IPS DF 19.7 (cell line): ENCODE measurements around the gene TBC1D5.

ENCODE experiments used
- DNase-seq: peaks from one replicate; pipeline ENCODE4 v3.0.0-alpha.2; 2013; ENCODE audit warnings: low read depth, low spot score

Gene TBC1D5

DNA sequence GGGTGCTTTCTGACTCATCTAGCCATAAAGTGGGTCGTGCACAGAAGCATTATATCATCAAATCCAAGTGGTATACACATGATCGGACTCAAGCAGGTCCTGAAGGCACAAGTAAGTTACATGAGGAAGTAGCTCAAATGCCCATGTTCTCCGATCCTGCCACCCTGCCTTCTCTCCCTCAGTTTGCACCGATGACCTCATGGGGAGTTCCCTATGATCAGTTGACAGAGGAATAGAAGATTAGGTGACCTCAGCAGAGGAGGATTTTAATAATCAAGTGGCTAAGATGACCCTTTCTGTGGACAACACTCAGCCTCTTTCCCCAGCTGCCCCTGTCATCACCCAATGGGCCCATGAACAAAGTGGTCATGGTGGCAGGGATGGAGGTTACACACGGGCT, 149.5 kb downstream of the TBC1D5 start:
- no peak for DNase-seq

DNA sequence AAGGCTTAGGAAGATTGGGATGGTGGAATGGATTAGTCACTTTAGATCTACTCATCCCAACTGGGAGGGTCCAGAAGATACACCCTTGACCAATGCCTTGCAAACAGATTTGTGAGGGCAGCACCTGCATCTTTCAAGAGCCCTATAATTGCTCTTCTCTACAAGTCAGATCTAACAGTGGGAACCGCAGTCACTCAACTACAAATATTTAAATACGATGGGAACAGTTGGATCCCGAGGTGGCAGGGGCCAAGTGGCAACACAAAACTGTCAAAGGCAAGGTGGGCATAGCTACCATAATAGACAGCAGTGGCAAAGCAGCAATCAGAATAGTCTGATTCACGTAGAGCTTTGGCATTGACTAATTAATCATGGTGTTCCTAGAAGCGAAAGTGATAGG, 152.0 kb downstream of the TBC1D5 start:
- DNase-seq = no peak

DNA sequence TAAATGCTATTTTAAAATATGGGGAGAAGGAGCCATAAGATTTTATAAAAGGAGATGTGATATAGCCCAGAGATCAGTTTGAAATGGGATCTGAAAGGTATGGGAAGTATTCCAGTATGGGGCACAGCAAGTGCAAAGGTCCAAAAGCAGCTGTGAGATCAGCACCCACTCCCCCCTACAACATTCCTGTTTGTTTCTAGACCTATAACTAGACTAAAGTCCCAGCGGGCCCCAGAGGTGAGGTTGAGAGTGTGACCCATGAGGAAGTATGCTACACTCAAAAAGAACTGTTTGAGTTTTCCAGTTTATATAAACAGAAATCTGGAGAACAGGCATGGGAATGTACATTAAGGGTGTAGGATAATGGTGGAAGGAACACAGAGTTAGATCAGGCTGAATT, 152.5 kb downstream of the TBC1D5 start:
- no peak for DNase-seq

DNA sequence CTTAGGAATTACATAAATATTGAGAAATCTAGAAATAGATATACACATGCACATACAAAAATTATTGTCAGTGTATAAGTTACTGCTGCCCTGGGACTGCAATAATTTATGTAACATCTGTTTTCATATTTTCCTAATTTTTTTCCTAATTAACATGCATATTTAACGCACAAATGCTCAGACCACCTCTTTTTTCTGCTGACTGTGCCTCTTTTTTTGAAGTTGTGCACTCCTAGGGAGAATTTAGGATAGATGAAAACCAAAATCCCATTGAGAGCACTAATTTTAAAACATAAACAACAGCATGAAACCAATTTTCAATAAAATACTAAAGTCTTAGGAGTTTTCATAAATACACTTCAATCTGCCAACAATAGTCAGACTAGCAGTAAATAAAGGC, 154.0 kb downstream of the TBC1D5 start:
- DNase-seq = no peak

DNA sequence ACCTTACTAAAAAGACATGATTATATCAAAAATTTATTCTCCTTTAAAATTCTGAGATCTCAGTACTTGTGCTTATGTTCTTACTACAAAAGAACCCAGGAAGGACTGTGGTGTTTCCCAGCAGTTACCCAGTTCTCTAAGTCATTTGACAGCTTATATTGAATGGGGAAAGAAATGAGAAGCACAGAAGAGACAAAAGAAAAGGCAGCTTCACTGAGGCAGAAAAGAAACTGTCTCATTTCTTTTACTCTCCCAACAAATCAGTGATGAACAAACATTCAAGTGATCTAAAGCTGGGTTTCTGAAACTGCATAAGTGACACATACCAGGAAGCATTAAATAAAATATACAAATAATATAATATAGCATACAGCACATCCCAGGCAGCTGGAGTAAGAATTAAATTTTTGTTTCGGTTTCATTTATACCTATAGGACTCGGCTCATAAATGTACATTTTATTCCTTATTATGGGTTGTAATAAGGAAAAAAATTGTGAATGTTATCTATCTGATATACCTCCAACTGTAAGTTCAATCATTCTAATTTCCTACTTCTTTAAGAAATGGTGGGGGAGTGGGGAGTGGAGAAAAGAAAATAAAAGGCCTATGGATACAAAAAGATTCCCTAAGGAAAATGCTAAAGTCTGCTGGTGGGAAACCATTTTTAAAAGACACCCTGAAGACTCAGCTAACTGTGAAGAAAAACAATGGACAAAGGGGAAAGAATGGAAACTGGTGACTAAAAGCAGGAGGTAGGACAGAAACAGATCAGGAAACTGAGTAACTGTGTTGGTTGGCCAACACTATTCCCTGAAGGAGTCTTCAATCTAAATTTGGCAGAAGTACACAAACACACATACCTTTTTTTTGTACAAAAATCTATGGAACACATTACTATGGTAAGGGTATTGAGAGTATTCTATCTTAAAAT, 156.8 kb downstream of the TBC1D5 start:
- no peak for DNase-seq

GRCh38 chr3:17584066-17584465, 158.4 kb downstream of the TBC1D5 start:
- no peak for DNase-seq

GRCh38 chr3:17583530-17583929, 158.9 kb downstream of the TBC1D5 start:
- DNase-seq = no peak

DNA sequence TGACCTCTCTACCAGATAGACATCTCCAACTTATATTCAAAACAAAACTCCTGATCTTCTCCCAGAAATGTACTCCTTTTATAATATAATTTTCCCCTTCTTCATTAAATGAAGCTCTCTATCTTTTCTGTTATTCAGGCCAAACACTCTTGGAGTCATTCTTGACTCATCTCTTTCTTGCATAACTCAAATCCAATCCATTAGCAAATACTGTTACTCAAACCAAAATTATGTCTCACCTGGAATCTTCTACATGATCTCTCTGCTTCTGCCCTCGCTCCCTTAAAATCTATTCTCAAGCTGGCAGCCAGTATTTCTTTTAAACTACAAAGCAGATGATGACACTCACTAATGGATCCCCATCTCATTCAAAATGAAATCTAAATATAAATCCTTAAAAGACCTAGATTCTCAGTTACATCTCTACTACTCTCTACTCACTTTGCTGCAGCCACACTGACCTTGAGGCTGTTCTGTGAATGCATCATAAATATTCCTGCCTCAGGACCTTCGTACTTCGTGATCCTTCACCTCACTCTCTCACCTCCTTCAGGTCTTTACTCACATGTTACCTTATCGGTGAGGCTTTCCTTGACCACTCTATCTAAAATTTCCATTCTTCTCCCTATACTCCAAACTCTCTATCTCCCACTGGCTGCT, 160.9 kb downstream of the TBC1D5 start:
- no peak for DNase-seq

DNA sequence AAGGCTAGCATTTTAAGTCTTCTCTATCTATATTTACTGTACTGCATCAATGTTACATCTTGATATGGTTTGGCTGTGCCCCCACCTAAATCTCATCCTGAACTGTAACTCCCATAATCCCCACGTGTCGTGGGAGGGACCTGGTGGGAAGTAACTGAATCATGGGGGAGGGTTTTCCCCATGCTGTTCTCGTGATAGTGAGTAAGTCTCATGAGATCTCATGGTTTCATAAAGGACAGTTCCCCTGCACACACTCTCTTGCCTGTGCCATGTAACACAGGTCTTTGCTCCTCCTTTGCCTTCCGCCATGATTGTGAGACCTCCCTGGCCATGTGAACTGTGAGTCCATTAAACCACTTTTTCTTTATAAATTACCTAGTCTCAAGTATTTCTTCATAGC, 161.5 kb downstream of the TBC1D5 start:
- DNase-seq = no peak

GRCh38 chr3:17579289-17580031, 163.0 kb downstream of the TBC1D5 start:
- DNase-seq = no peak

DNA sequence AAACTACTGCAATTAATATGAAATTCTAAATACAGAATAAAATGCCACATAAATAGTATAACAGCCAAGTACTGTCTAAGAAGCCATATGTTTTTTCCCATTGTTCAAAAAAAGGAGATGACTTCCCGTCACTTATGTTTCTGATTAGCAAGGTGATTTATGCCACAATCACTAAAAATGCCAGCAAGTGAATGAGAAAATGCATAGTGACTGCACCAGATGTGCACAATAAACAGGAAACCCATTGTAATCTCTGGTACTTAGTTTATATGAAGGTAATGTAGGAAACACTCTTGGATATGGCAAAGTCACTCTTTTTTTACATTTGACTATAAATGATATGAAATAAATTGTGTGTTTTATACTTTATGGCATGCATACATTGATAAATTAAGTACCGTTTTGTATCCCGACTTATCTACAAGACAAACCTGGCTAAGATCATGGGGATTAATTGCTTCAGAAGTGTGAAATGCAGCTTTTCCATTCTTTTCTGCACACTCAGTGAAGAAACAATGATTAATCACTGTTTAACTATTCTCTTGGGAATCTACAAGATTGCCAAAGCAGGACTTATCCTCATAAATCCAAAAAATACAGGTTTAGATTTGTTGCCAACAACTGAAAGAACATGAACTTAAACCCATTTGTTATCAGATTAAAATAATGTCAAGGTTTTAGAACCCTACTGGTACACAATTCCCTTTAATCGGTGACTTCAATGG, 164.5 kb downstream of the TBC1D5 start:
- DNase-seq = no peak

- DNase-seq = no peak
Measured at GRCh38 chr3:17573396-17573795, 169.0 kb downstream of the TBC1D5 start.

DNA sequence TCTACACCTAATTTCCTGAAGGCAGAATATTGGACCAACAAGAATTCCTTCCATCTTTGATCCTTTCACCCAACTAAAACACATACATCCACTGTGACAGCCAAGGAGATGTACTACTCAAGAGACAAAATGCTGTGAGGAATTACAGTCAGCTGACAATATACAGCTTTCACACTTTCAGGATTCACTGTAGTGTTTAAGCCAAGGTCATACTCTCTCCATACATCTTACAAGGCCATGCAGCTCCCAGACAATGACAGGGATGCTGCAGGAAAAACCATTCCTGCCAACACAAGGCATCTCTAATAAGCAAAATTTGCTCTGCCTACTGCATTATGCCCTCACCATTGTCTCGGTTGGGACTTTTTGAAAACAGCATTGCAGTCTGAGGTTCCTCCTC, 170.7 kb downstream of the TBC1D5 start:
- no peak for DNase-seq

DNA sequence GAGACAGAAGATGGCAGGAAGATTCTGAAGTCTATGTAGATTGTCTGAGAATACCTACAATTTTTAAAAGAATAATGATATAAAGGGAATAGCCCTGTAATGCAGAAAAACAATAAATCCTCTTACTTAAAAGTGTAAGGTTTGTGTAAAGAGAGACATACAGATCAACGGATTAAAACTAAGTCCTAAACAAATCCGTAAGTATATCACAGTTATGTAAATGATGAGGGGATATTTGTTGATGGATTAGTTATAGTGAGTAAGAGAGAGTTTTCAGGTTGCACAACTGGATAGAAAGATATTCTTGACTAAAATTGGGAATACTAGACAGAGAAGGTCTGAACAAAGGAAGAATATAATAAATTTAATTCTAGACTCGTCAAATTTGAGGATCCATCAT, 179.6 kb downstream of the TBC1D5 start:
- DNase-seq = no peak

DNA sequence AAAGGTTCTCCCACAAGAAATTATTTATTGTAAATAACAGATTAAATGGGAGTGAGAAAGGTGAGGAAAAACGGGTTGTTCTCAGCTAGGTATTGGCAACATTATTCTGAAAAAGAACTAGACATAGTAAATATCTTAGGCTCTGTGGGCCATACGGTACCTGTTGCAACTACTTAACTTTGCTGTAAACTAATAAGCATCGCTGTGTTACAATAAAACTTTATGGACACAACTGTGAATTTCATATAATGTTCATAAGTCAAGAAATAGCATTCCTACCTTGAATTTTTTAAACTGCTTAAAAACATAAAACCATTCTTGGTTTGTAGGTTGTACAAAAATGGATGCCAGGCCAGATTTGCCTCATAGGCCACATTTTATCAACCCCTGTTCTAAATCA, 183.9 kb downstream of the TBC1D5 start:
- no peak for DNase-seq

GRCh38 chr3:17557749-17558463, 184.5 kb downstream of the TBC1D5 start:
- no peak for DNase-seq

DNA sequence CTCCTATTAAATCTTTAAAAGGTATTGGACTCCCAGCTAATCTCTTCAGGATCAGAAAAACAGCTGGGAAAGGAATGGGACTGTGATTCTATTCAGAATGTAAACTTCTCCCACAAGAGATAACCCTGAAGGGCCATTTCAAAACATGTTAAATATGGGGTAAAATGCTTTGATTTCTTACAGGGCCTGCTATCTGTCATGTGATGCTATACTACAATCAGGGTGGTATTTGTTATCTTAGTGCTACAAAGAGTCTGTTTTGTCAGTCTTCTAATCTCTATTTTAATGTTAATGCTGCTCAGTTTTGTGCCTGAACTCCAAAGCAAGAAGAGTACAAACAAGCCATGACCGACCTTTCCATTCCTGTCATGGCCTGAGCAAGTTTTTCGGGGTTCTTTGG, 186.9 kb downstream of the TBC1D5 start:
- no peak for DNase-seq

GRCh38 chr3:17554078-17554477, 188.4 kb downstream of the TBC1D5 start:
- DNase-seq = no peak

DNA sequence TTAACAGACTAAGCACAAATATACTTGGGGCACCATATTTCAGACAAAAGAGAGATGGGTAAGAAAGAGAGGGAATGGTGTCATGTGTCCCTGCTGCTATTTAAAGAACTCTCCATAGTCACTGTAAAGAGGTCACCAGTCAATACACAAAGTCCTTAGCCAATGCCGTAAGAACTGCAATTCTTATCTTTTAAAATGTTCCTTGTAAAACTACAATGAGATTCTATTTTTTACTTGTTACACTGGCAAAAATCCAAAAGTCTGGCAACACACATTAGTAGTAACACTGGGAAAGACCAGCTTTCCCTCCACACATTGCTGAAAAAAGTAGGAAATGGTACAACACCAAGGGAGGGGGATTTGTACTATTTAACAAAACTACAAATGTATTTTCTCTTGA, 189.4 kb downstream of the TBC1D5 start:
- DNase-seq = no peak

DNA sequence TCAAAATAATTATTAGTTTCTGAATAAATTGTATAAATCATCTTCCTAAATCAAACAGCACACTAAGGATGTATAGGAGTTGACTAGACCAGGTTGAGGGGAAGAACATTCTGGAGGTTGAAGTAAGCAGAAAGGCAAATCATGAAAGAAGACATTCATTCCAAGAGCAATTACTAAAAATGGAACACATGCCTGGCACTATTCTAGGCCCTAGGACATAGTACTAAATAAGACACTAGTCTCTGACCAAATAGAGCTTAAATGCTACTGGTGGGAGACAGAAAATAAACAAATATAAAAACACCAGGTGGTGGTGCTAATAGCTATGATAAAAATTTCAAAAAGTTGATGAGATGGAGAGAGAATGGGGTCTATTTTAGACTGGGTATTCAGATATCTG, 190.1 kb downstream of the TBC1D5 start:
- no peak for DNase-seq

DNA sequence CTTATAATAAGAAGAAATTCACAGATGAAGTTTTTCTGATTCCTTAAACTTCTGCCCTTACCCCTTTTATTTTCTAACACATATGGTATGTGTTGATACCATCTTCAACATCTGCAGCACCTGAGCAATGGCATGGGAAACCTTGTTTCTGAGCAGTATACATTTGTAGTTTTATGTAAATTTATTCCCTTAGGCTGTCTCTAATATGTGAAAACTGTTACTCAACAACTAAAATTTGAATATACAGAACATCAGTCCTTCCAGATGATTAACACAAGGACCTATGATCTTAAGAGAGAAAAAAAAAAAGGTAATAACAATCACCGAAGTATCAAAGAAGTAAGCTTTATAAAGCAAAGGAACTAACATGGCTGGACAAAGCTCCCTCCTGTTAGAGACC, 190.5 kb downstream of the TBC1D5 start:
- DNase-seq = no peak
